ENCODE results near the gene OPCML.

The OPCML gene

GRCh38 chr11:132579136-132579535, 953.2 kb downstream of the OPCML start:
- DNase-seq: no peak

- DNase-seq: no peak
Observed at GRCh38 chr11:132578580-132578979, 953.7 kb downstream of the OPCML start.

- DNase-seq: no peak
Observed at GRCh38 chr11:132576706-132577105, 955.6 kb downstream of the OPCML start.

- DNase-seq: no peak
Observed at GRCh38 chr11:132564091-132564885, 968.0 kb downstream of the OPCML start.

- no peak for DNase-seq
Observed at GRCh38 chr11:132563050-132563449, 969.3 kb downstream of the OPCML start.

- no peak for DNase-seq
Observed at GRCh38 chr11:132561937-132562336, 970.4 kb downstream of the OPCML start.

- no peak for DNase-seq
Observed at GRCh38 chr11:132559331-132560036, 972.8 kb downstream of the OPCML start.

GRCh38 chr11:132556316-132556715, 976.0 kb downstream of the OPCML start:
- DNase-seq: no peak

GRCh38 chr11:132555617-132556016, 976.7 kb downstream of the OPCML start:
- DNase-seq: no peak

GRCh38 chr11:132551016-132551415, 981.3 kb downstream of the OPCML start:
- DNase-seq: no peak

- DNase-seq: no peak
Observed at GRCh38 chr11:132549561-132549960, 982.7 kb downstream of the OPCML start.

- no peak for DNase-seq
Observed at GRCh38 chr11:132549001-132549400, 983.3 kb downstream of the OPCML start.

GRCh38 chr11:132544007-132544406, 988.3 kb downstream of the OPCML start:
- DNase-seq: no peak

GRCh38 chr11:132541794-132542193, 990.5 kb downstream of the OPCML start:
- DNase-seq: no peak

- no peak for DNase-seq
Observed at GRCh38 chr11:132540581-132540980, 991.7 kb downstream of the OPCML start.

- DNase-seq: peak; percentile 12
Observed at GRCh38 chr11:132539590-132540368, 992.5 kb downstream of the OPCML start.

- DNase-seq: no peak
Observed at GRCh38 chr11:132538642-132539041, 993.7 kb downstream of the OPCML start.

GRCh38 chr11:132535830-132536229, 996.5 kb downstream of the OPCML start:
- peak; percentile 40 for DNase-seq

- DNase-seq: no peak
Observed at GRCh38 chr11:132531921-132532320, 1000.4 kb downstream of the OPCML start.

- DNase-seq: no peak
Observed at GRCh38 chr11:132528181-132528580, 1004.1 kb downstream of the OPCML start.

GRCh38 chr11:132523929-132524328, 1008.4 kb downstream of the OPCML start:
- no peak for DNase-seq

- DNase-seq: no peak
Observed at GRCh38 chr11:132520199-132520598, 1012.1 kb downstream of the OPCML start.

- DNase-seq: no peak
Observed at GRCh38 chr11:132519241-132519815, 1013.0 kb downstream of the OPCML start.
